ENCODE results near the gene HEPN1. TPM values are rescaled to one million over a fixed set of nuclear protein-coding genes. Genes with fewer than 3 reads are reported as not detected.

Gene HEPN1
- not detected in 2 replicates for polyA plus RNA-seq (2011; rRNA removed)
- polyA plus RNA-seq (2012; cell fraction: cytosol; rRNA removed) = not detected in 2 replicates
- not detected in 2 replicates for polyA plus RNA-seq (2012; cell fraction: nucleus; rRNA removed)
- not detected in 3 replicates for polyA plus RNA-seq (2017; fragmentation: RNase III; extraction: RNeasy Plus Mini Kit Qiagen cat#74134 plus additional on column Dnase treatment)
- polyA minus RNA-seq (2011; rRNA and poly(A)+ RNA removed) = not detected in 2 replicates

DNA sequence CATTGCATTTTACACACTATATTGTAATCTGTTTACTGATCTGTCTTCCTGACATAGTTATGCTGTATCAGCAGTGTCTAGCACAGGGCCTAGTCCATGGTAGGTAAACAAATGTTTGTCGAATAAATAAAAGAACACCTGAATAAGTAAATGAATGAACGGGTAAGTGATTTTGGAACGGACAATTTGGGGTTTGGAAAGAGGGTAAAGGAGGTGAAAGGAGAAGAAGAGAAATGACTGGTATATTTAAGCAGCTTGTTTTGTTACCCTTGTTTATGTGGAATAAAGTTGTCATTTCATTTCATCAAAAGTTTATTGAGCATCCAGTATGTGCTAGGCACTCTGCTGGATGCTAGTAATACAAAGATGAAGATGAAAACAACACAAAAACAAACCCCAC lies at the start of gene HEPN1:
HEPN1 (plus strand) TSS at position 301 of the 400 bp plus-strand sequence.
- WGBS (ENCODE audit: missing lambda C conversion rate) = 29% methylated on average over 3 of the region's 3 CpGs
- FAIRE-seq (no peak), ATAC-seq (no peak), DNase-seq (ENCODE audit: low read depth in 1 of 2, low spot score in 1 of 2) (no peak)
- H3K4me3 ChIP-seq = no peak within 1 kb of the TSS
- no peaks in the 10 kb centered on the region for H3K4me1 ChIP-seq
- no peak within 1 kb of the TSS for H3K27ac ChIP-seq
- TF ChIP-seq ZC3H11A (IDR thresholded peaks at IDR 0.05) (no peak), TP53 (CRISPR knock-in tag; IDR thresholded peaks at IDR 0.05) (no peak), POLR2AphosphoS2 (conservative IDR thresholded peaks at IDR 0.05; ENCODE audit: low read length) (no peak), FOSB (CRISPR knock-in tag; IDR thresholded peaks at IDR 0.05) (no peak), REST (IDR thresholded peaks at IDR 0.05) (no peak)
- H3K4me2 ChIP-seq = no peak within 1 kb of the TSS
- ChIA-PET CTCF (no interaction called here), POLR2A (no interaction called here)
- no peaks in the 10 kb centered on the region for H3K9me3 ChIP-seq

DNA sequence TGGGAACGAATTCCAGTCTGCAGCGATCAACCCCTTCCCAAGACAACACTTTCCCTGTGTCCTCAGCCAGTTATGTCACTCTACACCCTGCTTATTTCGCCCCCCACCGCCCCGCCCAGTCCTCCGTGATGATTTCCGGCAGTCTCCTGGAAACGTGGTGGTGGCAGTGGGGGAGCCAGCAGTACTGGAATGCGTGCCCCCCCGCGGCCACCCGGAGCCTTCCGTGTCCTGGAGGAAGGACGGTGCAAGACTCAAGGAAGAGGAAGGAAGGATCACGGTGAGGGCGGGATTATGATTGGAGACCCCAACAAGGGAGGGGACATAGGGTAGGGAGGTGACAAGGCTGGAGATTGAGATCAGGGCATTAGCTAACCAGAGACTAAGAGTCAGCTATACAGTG lies 49.7 kb upstream of the HEPN1 start:
- Histone ChIP-seq H3K4me2 (peak overlapping the region; percentile 64), H3K27ac (no peak overlapping the region), H3K4me3 (no peak overlapping the region), H3K4me1 (peaks cover 8% of the 10 kb centered on the region; the same call in 2 of the 3 replicates), H3K9me3 (0 out of 3 replicates have a peak, but pooled peaks cover 3% of the 10 kb centered on the region)
- WGBS (ENCODE audit: missing lambda C conversion rate) = 20% methylated on average over 10 of the region's 16 CpGs
- no peak for FAIRE-seq
- TF ChIP-seq REST (IDR thresholded peaks at IDR 0.05) (no peak), GATA3 (IDR thresholded peaks at IDR 0.05; ENCODE audit: borderline replicate concordance) (no peak), CEBPB (IDR thresholded peaks at IDR 0.05) (no peak), NR3C1 (IDR thresholded peaks at IDR 0.05) (no peak), HOXB13 (CRISPR knock-in tag; IDR thresholded peaks at IDR 0.05; ENCODE audit: low read depth) (no peak), FOSL2 (IDR thresholded peaks at IDR 0.05) (no peak), FOSL2 (CRISPR knock-in tag; IDR thresholded peaks at IDR 0.05) (no peak), ESRRA (IDR thresholded peaks at IDR 0.05; ENCODE audit: borderline replicate concordance, low read length) (no peak), MAFK (IDR thresholded peaks at IDR 0.05; ENCODE audit: partially characterized antibody) (no peak), ZNF302 (CRISPR knock-in tag; IDR thresholded peaks at IDR 0.05) (no peak), EHMT2 (IDR thresholded peaks at IDR 0.05; ENCODE audit: low read depth) (no peak)
- ChIA-PET CTCF (interaction anchor here (0.8 to 4.6 kb wide), 5 partner anchors 10 to 206 kb away, joined by 3 to 22 read pairs (median 3); no protein-coding TSS in a partner anchor), POLR2A (no interaction called here)
- no peak for ATAC-seq
- no peak for DNase-seq (ENCODE audit: low read depth in 1 of 2, low spot score in 1 of 2)

- H3K9me3 ChIP-seq = 0 out of 3 replicates have a peak, but pooled peaks cover 3% of the 10 kb centered on the region
- 65% methylated on average over 9 of the region's 14 CpGs for WGBS (ENCODE audit: missing lambda C conversion rate)
- H3K4me3 ChIP-seq = no peak overlapping the region
- TF ChIP-seq NPAS2 (CRISPR knock-in tag; IDR thresholded peaks at IDR 0.05; ENCODE audit: borderline replicate concordance) = no peak
- no peak for TF ChIP-seq ATOH8 (CRISPR knock-in tag; IDR thresholded peaks at IDR 0.05; ENCODE audit: low read depth)
- no peak for DNase-seq (ENCODE audit: low read depth in 1 of 2, low spot score in 1 of 2)
- H3K4me1 ChIP-seq = peaks cover 8% of the 10 kb centered on the region; the same call in 2 of the 3 replicates
- no peak for ATAC-seq
- no peak overlapping the region for H3K4me2 ChIP-seq
- POLR2A ChIA-PET = no interaction called here
- no peak for FAIRE-seq
- no peak overlapping the region for H3K27ac ChIP-seq
- CTCF ChIA-PET = interaction anchor here (0.8 to 1.4 kb wide), 3 partner anchors 32 to 207 kb away, joined by 3 to 5 read pairs (median 3); no protein-coding TSS in a partner anchor
Measured at GRCh38 chr11:124869856-124870387, 49.1 kb upstream of the HEPN1 start.
